ENCODE data around the gene TRIM75.

GRCh38 chr4:165085946-165086345 lies 32.3 kb downstream of the TRIM75 start:
- TF ChIP-seq CTCF (IDR thresholded peaks at IDR 0.05 in 8 of 11, conservative IDR thresholded peaks at IDR 0.05 in 3 of 11) (no peak), POLR2AphosphoS5 (IDR thresholded peaks at IDR 0.05) (no peak), POLR2A (IDR thresholded peaks at IDR 0.05) (no peak)
